ENCODE measurements around the gene CEMIP.

CEMIP gene

DNA sequence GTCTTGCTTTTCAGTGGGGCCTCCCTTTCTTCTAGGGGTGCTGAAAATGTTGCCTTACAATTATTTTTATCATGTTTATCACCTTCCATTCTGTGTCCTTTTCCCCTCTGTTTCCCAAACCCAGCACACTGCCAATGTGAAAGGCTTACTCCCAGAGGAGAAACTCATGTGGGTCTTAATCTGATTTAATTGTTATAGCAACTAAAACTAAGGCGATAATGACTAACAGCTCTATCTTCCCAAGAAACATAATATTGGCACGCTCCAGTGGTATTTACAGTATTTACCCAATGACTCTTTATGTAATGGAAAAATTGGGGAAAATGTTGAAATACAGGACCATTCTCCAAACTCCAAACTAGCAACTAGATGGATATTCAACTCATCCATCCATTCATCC lies 152.0 kb downstream of the CEMIP start:
- no peak for DNase-seq (ENCODE audit: low read depth)

DNA sequence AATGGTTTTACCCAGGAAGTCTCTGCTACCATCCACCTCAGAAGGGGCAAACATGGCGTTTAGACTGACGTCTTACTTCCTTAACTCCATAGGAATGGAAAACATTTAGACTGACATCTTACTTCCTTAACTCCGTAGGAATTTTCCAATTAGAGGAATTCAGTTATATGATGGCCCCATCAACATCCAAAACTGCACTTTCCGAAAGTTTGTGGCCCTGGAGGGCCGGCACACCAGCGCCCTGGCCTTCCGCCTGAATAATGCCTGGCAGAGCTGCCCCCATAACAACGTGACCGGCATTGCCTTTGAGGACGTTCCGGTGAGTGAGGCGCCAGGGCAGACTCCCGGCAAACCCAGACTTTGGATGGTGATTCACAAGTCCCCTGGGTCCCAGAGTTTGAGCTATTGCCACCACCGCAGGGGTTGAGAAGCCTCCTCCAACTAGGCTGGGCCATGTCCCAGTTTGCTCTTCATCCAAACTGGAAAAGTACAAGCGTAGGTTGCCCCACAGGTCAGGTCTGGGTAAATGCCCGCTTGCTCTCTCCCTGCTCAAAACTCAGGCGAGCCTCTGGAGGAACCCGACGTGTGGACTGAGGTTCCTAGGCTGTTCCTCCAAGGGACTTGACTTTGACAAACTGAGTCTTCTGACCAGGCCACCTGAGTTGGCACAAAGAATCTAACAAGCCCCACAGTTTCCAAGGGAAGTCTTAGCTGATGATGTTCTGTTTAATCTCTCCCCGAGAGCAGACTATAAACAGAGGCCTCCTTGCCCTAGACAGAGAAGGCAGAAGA lies 152.7 kb downstream of the CEMIP start:
- no peak for DNase-seq (ENCODE audit: low read depth)

DNA sequence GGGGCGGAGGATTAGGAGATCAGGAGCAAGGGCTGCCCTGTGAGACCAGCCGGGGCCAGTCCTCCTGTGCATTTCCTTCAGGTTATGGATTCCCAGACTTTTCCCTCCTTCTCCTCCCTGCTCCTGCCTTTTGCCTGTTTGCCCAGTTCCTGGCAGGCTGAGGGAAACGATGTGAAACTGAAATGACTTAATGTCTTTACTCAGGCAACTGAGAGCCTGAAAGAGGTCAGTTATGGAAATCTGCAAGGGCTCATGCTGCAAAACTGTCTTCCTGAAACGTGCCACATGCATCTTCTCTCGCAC lies 153.3 kb downstream of the CEMIP start:
- DNase-seq (ENCODE audit: low read depth): no peak

DNA sequence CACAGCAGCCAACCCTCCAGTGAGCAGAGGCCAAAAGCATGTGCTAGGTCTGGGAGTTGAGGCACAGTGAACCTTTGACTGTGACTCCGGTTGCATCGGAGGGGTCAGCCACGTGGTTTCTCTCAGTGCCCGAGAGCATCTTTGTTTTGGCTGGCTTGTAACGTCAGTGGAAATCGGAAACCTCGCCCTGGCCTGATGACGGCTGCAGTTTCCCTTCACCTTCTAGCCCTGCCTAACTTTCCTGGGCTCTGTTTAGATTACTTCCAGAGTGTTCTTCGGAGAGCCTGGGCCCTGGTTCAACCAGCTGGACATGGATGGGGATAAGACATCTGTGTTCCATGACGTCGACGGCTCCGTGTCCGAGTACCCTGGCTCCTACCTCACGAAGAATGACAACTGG lies 153.8 kb downstream of the CEMIP start:
- DNase-seq (ENCODE audit: low read depth): no peak

DNA sequence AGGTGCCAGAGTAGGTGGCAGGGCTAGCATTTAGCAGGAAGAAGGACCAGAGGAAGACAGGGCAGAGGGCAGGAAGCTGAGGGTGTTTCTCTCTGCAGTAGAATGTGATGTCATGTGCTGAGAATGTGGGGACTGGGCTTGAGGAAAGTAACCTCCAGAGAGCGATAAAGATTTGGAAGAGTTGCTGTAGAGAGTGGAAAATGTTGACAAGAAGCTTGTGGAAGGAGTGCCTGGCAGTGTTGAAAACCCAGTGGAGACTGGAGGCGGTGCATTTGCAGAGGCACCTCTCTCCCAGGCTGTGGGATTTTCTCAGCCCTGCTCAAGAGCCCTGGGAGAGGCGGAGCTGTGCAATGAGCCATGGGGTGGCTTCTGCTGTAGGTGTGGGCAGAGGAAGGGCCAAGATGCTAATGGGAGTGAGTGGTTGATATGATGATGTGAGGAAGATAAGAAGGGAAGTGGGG lies 155.6 kb downstream of the CEMIP start:
- DNase-seq (ENCODE audit: low read depth): no peak

DNA sequence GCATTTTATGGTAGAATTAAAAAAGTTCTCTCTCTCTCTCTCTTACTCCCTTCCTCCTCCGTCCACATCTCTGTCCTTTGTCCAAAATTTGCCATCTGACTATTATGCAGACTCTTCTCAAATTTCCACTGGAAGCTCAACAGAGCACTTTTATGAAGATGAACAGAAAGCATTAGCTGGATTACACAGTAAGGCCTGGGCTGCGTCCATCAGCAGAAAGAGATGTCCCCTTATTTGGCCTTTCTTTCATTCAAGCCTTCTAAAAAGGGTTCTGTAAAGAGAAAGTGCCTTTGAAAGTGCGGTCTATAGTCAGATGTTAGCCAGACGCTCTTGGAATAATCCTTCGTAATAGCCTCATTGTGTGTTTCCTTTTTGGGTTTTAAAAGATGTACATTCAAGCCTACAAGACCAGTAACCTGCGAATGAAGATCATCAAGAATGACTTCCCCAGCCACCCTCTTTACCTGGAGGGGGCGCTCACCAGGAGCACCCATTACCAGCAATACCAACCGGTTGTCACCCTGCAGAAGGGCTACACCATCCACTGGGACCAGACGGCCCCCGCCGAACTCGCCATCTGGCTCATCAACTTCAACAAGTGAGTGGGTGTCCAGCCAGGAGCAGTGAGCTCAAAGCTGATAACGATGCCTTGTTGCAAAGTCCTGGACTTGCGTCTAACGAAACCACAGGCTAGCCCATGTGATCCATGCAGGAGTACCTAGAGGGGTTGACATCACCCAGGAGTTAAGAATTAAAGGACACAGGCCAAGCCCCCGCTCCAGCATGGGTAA lies 157.3 kb downstream of the CEMIP start:
- no peak for DNase-seq (ENCODE audit: low read depth)

DNA sequence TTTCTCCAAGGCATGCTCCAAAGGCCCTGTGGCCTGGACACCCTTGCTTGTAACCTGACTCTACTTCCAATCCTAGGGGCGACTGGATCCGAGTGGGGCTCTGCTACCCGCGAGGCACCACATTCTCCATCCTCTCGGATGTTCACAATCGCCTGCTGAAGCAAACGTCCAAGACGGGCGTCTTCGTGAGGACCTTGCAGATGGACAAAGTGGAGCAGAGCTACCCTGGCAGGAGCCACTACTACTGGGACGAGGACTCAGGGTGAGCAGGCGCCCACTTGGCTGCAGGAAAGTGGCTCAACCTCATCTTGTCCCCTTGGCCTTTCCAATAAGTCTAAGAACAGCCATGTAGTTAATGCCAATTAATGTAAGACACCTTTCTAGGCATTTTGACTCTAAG lies 158.5 kb downstream of the CEMIP start:
- DNase-seq (ENCODE audit: low read depth): no peak

DNA sequence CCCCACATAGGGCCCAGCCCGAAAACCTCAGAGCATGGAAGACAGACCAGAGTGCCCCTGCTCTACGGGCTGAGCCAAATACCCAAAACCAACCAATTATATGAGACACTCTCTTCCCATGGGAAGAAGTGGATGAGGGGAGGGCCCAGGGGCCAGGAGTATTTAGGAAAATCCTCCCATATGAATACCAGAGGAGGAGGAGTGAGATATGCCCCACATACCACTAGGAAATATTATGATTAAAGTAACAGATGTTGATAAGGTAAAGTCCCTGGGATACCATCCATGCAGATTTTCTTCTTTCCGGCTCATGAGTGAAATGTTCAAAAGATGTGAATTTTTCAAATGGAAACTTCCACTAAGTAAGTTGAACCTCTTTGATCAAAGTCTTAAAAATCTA lies 160.0 kb downstream of the CEMIP start:
- DNase-seq (ENCODE audit: low read depth): no peak

DNA sequence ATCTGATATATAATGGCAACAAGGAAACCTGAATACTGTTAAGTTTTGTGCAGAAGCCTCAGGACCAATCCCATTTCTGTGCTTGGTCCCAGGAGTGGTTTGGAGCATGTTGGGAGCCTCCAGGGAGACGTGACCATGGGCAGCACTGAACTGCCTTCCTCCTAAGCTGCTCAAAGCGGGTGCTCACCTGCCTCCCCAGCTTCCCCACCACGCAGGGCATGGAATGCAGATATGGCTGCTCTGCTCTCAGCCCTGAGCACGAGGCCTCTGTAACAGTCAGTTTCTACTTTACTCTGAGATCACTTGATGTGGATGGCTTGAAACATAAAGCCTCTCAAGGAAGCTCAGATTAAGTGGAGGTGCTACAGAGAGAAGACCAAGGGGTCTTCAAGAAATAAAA lies 161.2 kb downstream of the CEMIP start:
- DNase-seq (ENCODE audit: low read depth): no peak

DNA sequence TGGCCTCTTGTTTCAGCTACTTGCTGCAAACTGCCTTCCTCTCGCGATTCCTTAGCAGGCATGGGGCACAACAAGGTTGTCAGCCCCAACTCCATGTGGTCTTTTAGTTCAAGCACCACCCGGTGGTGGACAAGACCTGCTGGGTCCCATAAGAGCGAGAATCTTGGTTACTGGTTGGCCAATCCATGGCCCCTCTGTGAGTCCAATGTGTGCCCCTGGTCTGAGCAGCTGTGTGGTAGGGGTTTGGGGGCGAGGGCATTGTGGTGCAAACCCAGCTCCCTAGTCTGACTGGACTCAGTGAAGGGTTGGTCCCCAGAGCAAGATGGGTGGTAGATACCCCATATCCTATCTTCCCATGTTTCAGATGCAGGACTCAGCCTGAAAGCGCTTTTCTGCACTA lies 161.7 kb downstream of the CEMIP start:
- DNase-seq (ENCODE audit: low read depth): no peak

DNA sequence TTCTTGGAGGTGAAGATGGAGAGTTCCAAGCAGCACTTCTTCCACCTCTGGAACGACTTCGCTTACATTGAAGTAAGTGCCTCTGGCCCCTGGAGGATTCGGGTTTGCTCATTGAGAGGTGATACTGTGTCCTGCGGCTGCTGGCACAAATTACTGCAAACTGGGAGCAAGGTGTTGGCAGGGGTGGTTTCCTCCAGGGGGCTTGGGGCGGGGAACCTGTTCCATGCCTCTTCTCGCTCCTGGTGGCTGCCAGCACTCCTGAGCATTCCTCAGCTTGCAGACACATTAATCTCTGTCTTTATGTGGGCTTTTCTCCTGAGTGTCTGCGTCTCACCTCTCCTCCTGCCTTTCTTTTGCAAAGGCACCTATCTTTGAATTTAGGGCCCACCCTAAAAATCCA lies 163.1 kb downstream of the CEMIP start:
- no peak for DNase-seq (ENCODE audit: low read depth)

DNA sequence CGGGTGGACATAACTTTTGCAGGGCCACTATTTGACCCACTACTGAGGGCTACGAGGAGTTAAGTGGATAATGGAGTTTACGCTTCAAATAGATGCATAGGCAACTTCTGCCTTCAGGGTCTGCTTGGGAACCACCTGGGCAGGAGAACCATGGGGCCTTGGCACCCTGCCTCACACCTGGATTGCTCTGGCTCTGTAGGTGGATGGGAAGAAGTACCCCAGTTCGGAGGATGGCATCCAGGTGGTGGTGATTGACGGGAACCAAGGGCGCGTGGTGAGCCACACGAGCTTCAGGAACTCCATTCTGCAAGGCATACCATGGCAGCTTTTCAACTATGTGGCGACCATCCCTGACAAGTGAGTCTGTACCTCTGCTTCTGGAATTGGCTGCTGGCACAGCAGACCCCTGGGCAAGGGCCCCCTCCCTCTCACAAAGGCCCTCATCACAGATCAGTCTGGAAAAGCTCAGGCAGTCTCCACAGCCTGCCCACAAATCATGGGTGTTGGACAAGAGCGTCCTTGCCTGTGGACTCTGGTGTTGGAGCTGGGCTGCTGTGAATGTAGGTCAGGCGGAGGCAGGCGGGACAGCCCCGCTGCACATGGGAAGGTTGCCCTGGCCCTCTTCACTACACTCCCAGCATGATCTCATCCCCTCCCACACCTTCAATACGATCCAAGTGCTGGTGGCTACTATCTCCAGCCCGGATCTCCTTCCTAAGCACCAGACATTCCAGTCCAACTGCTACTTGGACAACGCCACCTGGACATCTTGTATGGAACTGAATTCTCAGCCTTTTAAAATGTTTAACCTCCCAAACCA lies 163.8 kb downstream of the CEMIP start:
- DNase-seq (ENCODE audit: low read depth): no peak

DNA sequence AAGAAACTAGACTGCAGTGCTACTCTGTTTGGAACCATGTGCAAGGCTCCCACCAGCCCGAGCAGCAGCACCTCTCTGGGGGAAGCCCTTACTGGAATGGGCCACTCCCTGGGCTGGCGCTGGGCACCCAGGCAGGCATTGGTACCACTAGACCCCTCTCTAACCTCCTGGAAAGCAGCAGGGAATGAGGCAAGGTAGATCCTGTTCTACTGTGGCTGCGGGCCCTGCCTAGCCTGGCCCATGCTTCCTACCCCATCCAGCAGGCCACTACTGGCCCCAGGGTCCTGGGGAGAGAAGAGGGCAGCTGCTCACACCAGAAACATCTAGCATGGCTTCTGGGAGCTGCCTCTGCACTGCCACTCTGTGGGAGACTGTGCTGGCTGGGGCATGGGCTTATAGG lies 165.6 kb downstream of the CEMIP start:
- DNase-seq (ENCODE audit: low read depth): no peak

DNA sequence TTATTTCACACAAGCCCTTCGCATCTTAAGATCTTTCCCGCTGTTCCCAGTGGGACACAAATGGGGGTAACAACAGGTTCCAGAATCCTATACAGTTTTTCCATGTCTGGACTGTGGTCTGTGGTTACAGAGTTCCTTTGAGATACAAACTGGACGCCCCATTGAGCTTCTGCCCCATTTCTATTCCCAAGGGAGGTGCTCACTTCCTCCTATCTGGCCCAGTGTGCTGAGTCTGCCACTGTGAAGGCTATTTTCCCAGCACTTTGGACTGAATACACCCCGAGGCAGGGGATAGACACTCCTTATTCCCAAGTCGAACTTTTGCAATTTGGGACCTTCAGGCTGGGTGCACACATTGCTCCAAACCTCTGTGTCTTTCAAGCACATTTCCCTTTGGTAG lies 166.4 kb downstream of the CEMIP start:
- no peak for DNase-seq (ENCODE audit: low read depth)

DNA sequence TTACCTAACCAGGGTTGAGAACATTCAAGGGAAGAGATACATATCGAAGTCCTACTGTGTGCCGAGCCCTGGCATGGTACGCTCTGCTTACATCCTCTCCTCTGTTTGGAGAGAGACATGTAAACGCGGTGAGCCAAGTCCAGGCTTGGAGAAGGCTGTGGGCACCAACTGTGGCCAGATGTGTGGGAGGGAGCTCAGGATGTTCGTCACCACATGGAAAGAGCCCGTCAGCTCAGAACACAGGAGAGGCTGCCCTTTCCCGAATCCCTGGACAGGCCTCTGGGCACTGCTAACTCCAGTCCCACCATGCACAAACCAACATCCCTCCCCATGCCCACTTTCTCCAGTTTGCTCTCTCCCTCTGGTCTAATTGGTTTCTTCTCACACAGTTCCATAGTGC lies 167.4 kb downstream of the CEMIP start:
- DNase-seq (ENCODE audit: low read depth): no peak

DNA sequence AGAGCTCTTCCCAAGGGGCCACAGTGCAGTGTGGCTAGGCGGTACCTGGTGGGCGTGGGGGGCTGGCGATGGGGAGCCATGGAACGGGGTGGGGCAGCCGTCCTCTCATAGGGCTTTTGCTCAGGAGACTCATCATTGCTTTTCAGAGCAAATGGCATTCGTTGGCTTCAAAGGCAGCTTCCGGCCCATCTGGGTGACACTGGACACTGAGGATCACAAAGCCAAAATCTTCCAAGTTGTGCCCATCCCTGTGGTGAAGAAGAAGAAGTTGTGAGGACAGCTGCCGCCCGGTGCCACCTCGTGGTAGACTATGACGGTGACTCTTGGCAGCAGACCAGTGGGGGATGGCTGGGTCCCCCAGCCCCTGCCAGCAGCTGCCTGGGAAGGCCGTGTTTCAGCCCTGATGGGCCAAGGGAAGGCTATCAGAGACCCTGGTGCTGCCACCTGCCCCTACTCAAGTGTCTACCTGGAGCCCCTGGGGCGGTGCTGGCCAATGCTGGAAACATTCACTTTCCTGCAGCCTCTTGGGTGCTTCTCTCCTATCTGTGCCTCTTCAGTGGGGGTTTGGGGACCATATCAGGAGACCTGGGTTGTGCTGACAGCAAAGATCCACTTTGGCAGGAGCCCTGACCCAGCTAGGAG lies 169.6 kb downstream of the CEMIP start:
- DNase-seq (ENCODE audit: low read depth): no peak

DNA sequence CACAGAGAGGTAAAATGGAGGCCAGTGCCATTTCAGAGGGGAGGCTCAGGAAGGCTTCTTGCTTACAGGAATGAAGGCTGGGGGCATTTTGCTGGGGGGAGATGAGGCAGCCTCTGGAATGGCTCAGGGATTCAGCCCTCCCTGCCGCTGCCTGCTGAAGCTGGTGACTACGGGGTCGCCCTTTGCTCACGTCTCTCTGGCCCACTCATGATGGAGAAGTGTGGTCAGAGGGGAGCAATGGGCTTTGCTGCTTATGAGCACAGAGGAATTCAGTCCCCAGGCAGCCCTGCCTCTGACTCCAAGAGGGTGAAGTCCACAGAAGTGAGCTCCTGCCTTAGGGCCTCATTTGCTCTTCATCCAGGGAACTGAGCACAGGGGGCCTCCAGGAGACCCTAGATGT lies 170.6 kb downstream of the CEMIP start:
- DNase-seq (ENCODE audit: low read depth): no peak

DNA sequence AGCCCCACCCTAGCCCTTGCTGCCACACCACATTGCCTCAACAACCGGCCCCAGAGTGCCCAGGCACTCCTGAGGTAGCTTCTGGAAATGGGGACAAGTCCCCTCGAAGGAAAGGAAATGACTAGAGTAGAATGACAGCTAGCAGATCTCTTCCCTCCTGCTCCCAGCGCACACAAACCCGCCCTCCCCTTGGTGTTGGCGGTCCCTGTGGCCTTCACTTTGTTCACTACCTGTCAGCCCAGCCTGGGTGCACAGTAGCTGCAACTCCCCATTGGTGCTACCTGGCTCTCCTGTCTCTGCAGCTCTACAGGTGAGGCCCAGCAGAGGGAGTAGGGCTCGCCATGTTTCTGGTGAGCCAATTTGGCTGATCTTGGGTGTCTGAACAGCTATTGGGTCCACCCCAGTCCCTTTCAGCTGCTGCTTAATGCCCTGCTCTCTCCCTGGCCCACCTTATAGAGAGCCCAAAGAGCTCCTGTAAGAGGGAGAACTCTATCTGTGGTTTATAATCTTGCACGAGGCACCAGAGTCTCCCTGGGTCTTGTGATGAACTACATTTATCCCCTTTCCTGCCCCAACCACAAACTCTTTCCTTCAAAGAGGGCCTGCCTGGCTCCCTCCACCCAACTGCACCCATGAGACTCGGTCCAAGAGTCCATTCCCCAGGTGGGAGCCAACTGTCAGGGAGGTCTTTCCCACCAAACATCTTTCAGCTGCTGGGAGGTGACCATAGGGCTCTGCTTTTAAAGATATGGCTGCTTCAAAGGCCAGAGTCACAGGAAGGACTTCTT lies 171.3 kb downstream of the CEMIP start:
- no peak for DNase-seq (ENCODE audit: low read depth)

DNA sequence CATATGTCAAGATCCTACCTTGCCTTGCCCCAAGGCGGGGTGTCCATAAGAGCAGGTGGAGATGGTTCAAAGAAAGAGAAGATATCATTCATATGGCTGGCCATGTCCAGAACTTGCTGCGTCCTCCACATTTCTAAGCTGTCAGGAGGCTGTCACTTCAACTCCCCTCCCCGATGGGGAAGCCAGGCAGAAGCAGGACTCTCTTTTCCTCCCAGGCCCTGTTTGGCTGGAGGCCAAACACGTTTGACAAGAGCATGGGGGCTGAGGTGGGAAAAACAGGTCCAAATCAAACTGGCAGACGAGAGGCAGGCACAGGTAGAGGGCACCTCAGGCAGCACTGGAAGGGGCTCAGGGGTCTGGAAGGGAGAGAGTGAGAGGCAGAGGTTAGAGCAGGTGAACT lies 172.8 kb downstream of the CEMIP start:
- no peak for DNase-seq (ENCODE audit: low read depth)

DNA sequence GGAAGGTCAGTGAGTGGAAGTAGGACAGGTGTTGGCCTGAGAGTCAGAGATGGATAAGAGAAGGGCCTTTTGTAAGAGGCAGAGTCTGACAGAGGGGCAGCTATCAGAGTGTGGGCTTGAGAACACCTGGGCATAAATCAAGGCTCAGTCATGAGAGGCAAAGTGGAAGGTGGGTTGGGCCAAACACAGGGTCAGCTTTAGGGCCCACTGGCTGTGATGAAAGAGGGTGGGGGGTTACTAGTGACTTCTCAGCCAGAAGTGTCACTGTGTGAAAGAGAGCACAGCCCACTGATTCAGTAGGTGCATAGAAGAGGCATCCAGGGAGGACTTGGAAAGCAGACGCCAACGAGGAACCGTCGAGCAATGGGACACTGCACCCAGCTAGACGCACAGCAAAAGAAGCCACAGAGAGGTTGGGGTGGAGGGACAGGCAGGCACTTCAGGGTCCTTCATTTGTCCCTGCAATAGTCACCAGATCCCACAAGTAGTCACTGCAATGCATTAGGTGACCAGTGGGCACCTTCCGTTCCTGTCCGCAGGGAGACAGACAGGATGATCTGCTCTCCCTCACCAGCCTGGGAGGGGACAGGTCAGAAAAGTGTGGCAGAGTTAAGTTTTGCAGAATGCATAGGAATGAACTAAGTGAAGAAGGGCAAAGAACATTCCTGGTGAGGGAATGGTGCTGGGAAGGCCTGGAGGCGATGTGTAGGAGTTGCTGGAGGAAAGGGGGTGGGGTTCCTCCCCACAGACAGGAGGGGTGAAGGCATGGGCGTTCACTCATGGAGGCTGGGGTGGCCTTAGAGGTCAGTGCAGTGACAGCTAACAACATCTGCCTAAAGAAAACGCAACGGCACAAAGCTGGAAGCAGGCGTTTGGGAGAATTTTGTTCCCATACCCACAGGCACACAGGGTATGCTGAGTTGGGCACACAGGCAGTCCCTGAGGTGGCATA lies 174.1 kb downstream of the CEMIP start:
- no peak for DNase-seq (ENCODE audit: low read depth)
